Breast epithelium (tissue), 3 donors: ENCODE measurements around the gene HDAC4.

Experiments
- CTCF ChIP-seq, 3 donors: fragments of 450-650 bp; IDR thresholded peaks; one replicate each; pipeline ENCODE4 v1.5.1; 2016 to 2017; ENCODE audit warnings: antibody characterized with exemption in 3 of 3, mild to moderate bottlenecking in 3 of 3, moderate library complexity in 3 of 3
- POLR2A ChIP-seq: fragments of 450-650 bp; IDR thresholded peaks from one replicate; pipeline ENCODE4 v1.6.1; 2016; ENCODE audit warnings: antibody characterized with exemption, mild to moderate bottlenecking, moderate library complexity
- POLR2AphosphoS5 ChIP-seq, 3 donors: sonication (generic); formaldehyde crosslinking; IDR thresholded peaks; one replicate each; pipeline ENCODE4 v1.6.1; 2017; ENCODE audit warnings: antibody characterized with exemption in 3 of 3

- no peak for TF ChIP-seq POLR2A
- TF ChIP-seq CTCF (IDR thresholded peaks at IDR 0.05): no peak
- no peak for TF ChIP-seq POLR2AphosphoS5 (IDR thresholded peaks at IDR 0.05)
Measured at GRCh38 chr2:239368906-239369552, 31.8 kb downstream of the HDAC4 start.
